GM12801 (cell line): ENCODE measurements around the gene PNMT.

Experiments used
- CTCF ChIP-seq: IDR thresholded peaks from one replicate; pipeline ENCODE4 v1.5.1; 2011; ENCODE audit warnings: control low read depth; ENCODE audit not compliant: insufficient read length; ENCODE audit errors: extremely low read depth

Gene PNMT

GRCh38 chr17:39652587-39653315, 15.5 kb upstream of the PNMT start:
- no peak for TF ChIP-seq CTCF

- TF ChIP-seq CTCF: no peak
These were observed 15.0 kb upstream of the PNMT start for GRCh38 chr17:39653316-39653661.

GRCh38 chr17:39653662-39654331, 14.5 kb upstream of the PNMT start:
- no peak for TF ChIP-seq CTCF

GRCh38 chr17:39655105-39655504, 13.1 kb upstream of the PNMT start:
- no peak for TF ChIP-seq CTCF

GRCh38 chr17:39658346-39658745, 9.9 kb upstream of the PNMT start:
- no peak for TF ChIP-seq CTCF

GRCh38 chr17:39658760-39659159, 9.5 kb upstream of the PNMT start:
- TF ChIP-seq CTCF: no peak

- TF ChIP-seq CTCF: no peak
These were observed 8.8 kb upstream of the PNMT start for GRCh38 chr17:39659279-39660010.
